Measurements from ENCODE around the gene RCAN1. TPM values are rescaled to one million over a fixed set of nuclear protein-coding genes. Genes with fewer than 3 reads are reported as not detected.

Gene RCAN1
- total RNA-seq, 3 donors from 2014 or later (not counting 1 experiment from before 2014, with no cell fraction given) = 6.7 to 8.9 (median 8.2) TPM

GRCh38 chr21:34599534-34600101 is 15.3 kb downstream of the RCAN1 start:
- ATAC-seq (no peak), DNase-seq (no peak)
- no peaks in the 10 kb centered on the region for H3K36me3 ChIP-seq (ENCODE audit: control insufficient read depth, insufficient read depth, low read length)
- no peak overlapping the region for H3K4me3 ChIP-seq (ENCODE audit: low read length)
- Mint-ChIP-seq H3K4me1 (peaks cover 5 to 6% of the 10 kb centered on the region in 2 donors), H3K27ac (no peak overlapping the region), H3K4me3 (no peak overlapping the region), H3K36me3 (no peaks in the 10 kb centered on the region), H3K27me3 (ENCODE audit: low read depth in 2 of 2) (no peaks in the 10 kb centered on the region), H3K9me3 (no peaks in the 10 kb centered on the region)
- no peaks in the 10 kb centered on the region for H3K9me3 ChIP-seq (ENCODE audit: control insufficient read depth, insufficient read depth, low read length)
- WGBS (ENCODE audit: insufficient coverage) = 91% methylated on average over 5 of the region's 7 CpGs
- no peak overlapping the region for H3K27ac ChIP-seq (ENCODE audit: low read length)
- no peaks in the 10 kb centered on the region for H3K27me3 ChIP-seq (ENCODE audit: control insufficient read depth, insufficient read depth, low read length)
- H3K4me1 ChIP-seq (ENCODE audit: control insufficient read depth, insufficient read depth, low read length) = peaks cover 2% of the 10 kb centered on the region
- intact Hi-C loops (cut with micrococcal nuclease) = no loop called here
- TF ChIP-seq CTCF (IDR thresholded peaks at IDR 0.05) = no peak

- no peak overlapping the region for H3K4me3 Mint-ChIP-seq
- Histone ChIP-seq H3K9me3 (ENCODE audit: control insufficient read depth, insufficient read depth, low read length) (no peaks in the 10 kb centered on the region), H3K4me3 (ENCODE audit: low read length) (no peak overlapping the region), H3K27ac (ENCODE audit: low read length) (no peak overlapping the region), H3K27me3 (ENCODE audit: control insufficient read depth, insufficient read depth, low read length) (no peaks in the 10 kb centered on the region), H3K36me3 (ENCODE audit: control insufficient read depth, insufficient read depth, low read length) (no peaks in the 10 kb centered on the region), H3K4me1 (ENCODE audit: control insufficient read depth, insufficient read depth, low read length) (peaks cover 2% of the 10 kb centered on the region)
- DNase-seq (no peak), ATAC-seq (no peak)
- H3K9me3 Mint-ChIP-seq = no peaks in the 10 kb centered on the region
- intact Hi-C loops (cut with micrococcal nuclease) = no loop called here
- no peak overlapping the region for H3K27ac Mint-ChIP-seq
- no peaks in the 10 kb centered on the region for H3K36me3 Mint-ChIP-seq
- WGBS (ENCODE audit: insufficient coverage) = 85% methylated on average over 4 of the region's 4 CpGs
- TF ChIP-seq CTCF (IDR thresholded peaks at IDR 0.05) = no peak
- no peaks in the 10 kb centered on the region for H3K27me3 Mint-ChIP-seq (ENCODE audit: low read depth in 2 of 2)
- peaks cover 5 to 11% of the 10 kb centered on the region in 2 donors for H3K4me1 Mint-ChIP-seq
These were observed 15.9 kb downstream of the RCAN1 start for GRCh38 chr21:34598931-34599400.

DNA sequence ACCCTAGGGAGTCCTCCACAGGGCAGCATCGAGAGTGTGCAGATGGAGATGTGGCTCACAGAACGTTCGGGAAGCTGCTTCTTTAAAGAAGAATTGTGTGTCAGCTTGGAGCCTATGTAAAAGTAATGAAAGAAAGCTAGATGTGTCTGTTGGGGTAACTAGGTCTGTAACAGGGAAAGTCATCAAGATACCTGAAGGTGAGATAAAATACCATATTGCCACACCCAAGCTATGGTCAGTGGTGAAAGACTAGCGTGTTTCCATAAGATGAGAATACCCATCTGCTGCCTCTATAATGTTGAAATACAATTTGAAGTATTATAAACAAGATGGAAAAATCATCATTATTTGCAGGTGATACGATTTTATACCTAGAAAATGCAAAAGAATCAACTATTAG is 17.5 kb downstream of the RCAN1 start:
- Mint-ChIP-seq H3K27me3 (ENCODE audit: low read depth in 2 of 2) (no peaks in the 10 kb centered on the region), H3K9me3 (no peaks in the 10 kb centered on the region), H3K4me1 (peaks cover 3 to 9% of the 10 kb centered on the region in 2 donors), H3K4me3 (no peak overlapping the region), H3K36me3 (no peaks in the 10 kb centered on the region), H3K27ac (no peak overlapping the region)
- no peak overlapping the region for H3K27ac ChIP-seq (ENCODE audit: low read length)
- intact Hi-C loops (cut with micrococcal nuclease) = no loop called here
- H3K36me3 ChIP-seq (ENCODE audit: control insufficient read depth, insufficient read depth, low read length) = no peaks in the 10 kb centered on the region
- DNase-seq (no peak), ATAC-seq (no peak)
- WGBS (ENCODE audit: insufficient coverage) = 92% methylated on average over 3 of the region's 5 CpGs
- no peaks in the 10 kb centered on the region for H3K27me3 ChIP-seq (ENCODE audit: control insufficient read depth, insufficient read depth, low read length)
- no peak for TF ChIP-seq CTCF (IDR thresholded peaks at IDR 0.05)
- H3K4me1 ChIP-seq (ENCODE audit: control insufficient read depth, insufficient read depth, low read length) = no peaks in the 10 kb centered on the region
- no peaks in the 10 kb centered on the region for H3K9me3 ChIP-seq (ENCODE audit: control insufficient read depth, insufficient read depth, low read length)
- no peak overlapping the region for H3K4me3 ChIP-seq (ENCODE audit: low read length)
